IMR-90 (cell line): Measurements from ENCODE around the gene COL18A1. TPM values are rescaled to one million over a fixed set of nuclear protein-coding genes. Genes with fewer than 3 reads are reported as not detected.

ENCODE experiments used
- ATAC-seq: fragments of 200-7000 bp; cut with Tn5 transposase; 2 replicates; pipeline ENCODE4 v1.9.1; 2020; ENCODE audit warnings: low read depth, mild to moderate bottlenecking, moderate library complexity
- BruUV-seq: library from RNA; stranded (reverse); fragments of 400-500 nt; replicated peaks from 2 replicates; lab custom pipeline; 2021; lab: Mats Ljungman, UMichigan
- CTCF ChIA-PET: fragments of 300-600 bp; formaldehyde crosslinking; extraction: SDS; loops from one replicate; lab custom pipeline; 2021; ENCODE audit warnings: antibody characterized with exemption; lab: Yijun Ruan, JAX
- POLR2A ChIA-PET: fragments of 300-600 bp; sonication (Branson Sonifier 250); formaldehyde crosslinking; loops from one replicate; lab custom pipeline; 2022; ENCODE audit warnings: antibody characterized with exemption; ENCODE audit not compliant: unreplicated experiment; lab: Charles Lee
- DNase-seq: peaks from one replicate; pipeline ENCODE4 v3.0.0; 2013
- H2AFZ ChIP-seq: replicated peaks from 2 replicates; pipeline ENCODE3; 2013; ENCODE audit warnings: low read length, mild to moderate bottlenecking; ENCODE audit not compliant: poor library complexity
- H2AK5ac ChIP-seq: 2 replicates; pipeline ENCODE4 v1.6.1; 2013; ENCODE audit warnings: low read depth, low read length, inconsistent platforms
- H2AK9ac ChIP-seq: replicated peaks from 2 replicates; pipeline ENCODE3; 2013; ENCODE audit warnings: mild to moderate bottlenecking, low read depth, low read length, moderate library complexity; ENCODE audit not compliant: poor library complexity
- H2BK120ac ChIP-seq: 2 replicates; pipeline ENCODE4 v1.6.1; 2013; ENCODE audit warnings: low read depth, low read length, inconsistent platforms
- H2BK15ac ChIP-seq: 3 replicates; pipeline ENCODE4 v1.6.1; 2013; ENCODE audit warnings: low read depth, low read length, inconsistent platforms
- H2BK20ac ChIP-seq: 2 replicates; pipeline ENCODE4 v1.6.1; 2013; ENCODE audit warnings: low read depth, mild to moderate bottlenecking, inconsistent platforms, low read length, moderate library complexity
- H2BK5ac ChIP-seq: 2 replicates; pipeline ENCODE4 v1.6.1; 2013; ENCODE audit warnings: mild to moderate bottlenecking, low read depth, low read length, inconsistent platforms; ENCODE audit not compliant: poor library complexity, severe bottlenecking
- H3K14ac ChIP-seq: replicated peaks from 2 replicates; pipeline ENCODE4 v1.6.1; 2013; ENCODE audit warnings: low read depth, low read length, inconsistent platforms
- H3K18ac ChIP-seq: 2 replicates; pipeline ENCODE4 v1.6.1; 2013; ENCODE audit warnings: low read depth, low read length, control low read depth
- H3K23ac ChIP-seq: 2 replicates; pipeline ENCODE4 v1.6.1; 2013; ENCODE audit warnings: low read depth, low read length, inconsistent platforms
- H3K27ac ChIP-seq: 2 replicates; pipeline ENCODE4 v1.5.1; 2013; ENCODE audit warnings: mild to moderate bottlenecking, control low read depth, low read length; ENCODE audit not compliant: insufficient read depth
- H3K27me3 ChIP-seq: 2 replicates; pipeline ENCODE4 v1.6.1; 2013; ENCODE audit warnings: low read length; ENCODE audit not compliant: control insufficient read depth, insufficient read depth
- H3K36me3 ChIP-seq: 2 replicates; pipeline ENCODE4 v1.6.1; 2013; ENCODE audit warnings: low read length, mixed read lengths; ENCODE audit not compliant: control insufficient read depth, insufficient read depth
- H3K4ac ChIP-seq: 2 replicates; pipeline ENCODE4 v1.6.1; 2013; ENCODE audit warnings: low read depth, low read length, inconsistent platforms
- H3K4me1 ChIP-seq: 2 replicates; pipeline ENCODE4 v1.6.1; 2013; ENCODE audit warnings: low read length, mixed read lengths; ENCODE audit not compliant: control insufficient read depth, insufficient read depth
- H3K4me2 ChIP-seq: 2 replicates; pipeline ENCODE4 v1.6.1; 2013; ENCODE audit warnings: low read depth, mild to moderate bottlenecking, control low read depth, low read length, moderate library complexity
- H3K4me3 ChIP-seq: 2 replicates; pipeline ENCODE4 v1.5.1; 2013; ENCODE audit warnings: low read depth, mild to moderate bottlenecking, control low read depth, low read length, moderate library complexity; ENCODE audit not compliant: insufficient read depth
- H3K56ac ChIP-seq: 2 replicates; pipeline ENCODE4 v1.6.1; 2013; ENCODE audit warnings: low read length, inconsistent platforms; ENCODE audit not compliant: insufficient read depth; ENCODE audit errors: extremely low read depth
- H3K79me1 ChIP-seq, 2 experiments: 2 replicates each; pipeline ENCODE4 v1.6.1; 2013; ENCODE audit warnings: low read length in 2 of 2, inconsistent platforms in 1 of 2, low read depth in 1 of 2
- H3K9ac ChIP-seq: 2 replicates; pipeline ENCODE4 v1.6.1; 2013; ENCODE audit warnings: low read depth, low read length, control low read depth
- H3K9me1 ChIP-seq: 2 replicates; pipeline ENCODE4 v1.6.1; 2013; ENCODE audit warnings: low read length, inconsistent platforms; ENCODE audit not compliant: insufficient read depth
- H3K9me3 ChIP-seq: 2 replicates; pipeline ENCODE4 v1.6.1; 2013; ENCODE audit warnings: low read length; ENCODE audit not compliant: control insufficient read depth, insufficient read depth
- H4K20me1 ChIP-seq: 2 replicates; pipeline ENCODE4 v1.6.1; 2013; ENCODE audit warnings: low read length, inconsistent platforms; ENCODE audit not compliant: insufficient read depth
- H4K5ac ChIP-seq: 2 replicates; pipeline ENCODE4 v1.6.1; 2013; ENCODE audit warnings: mild to moderate bottlenecking, low read depth, low read length, control low read depth
- H4K8ac ChIP-seq, 2 experiments: 2 replicates each; pipeline ENCODE4 v1.6.1; 2013; ENCODE audit warnings: low read depth in 2 of 2, low read length in 2 of 2, control low read depth in 1 of 2, inconsistent platforms in 1 of 2
- H4K91ac ChIP-seq: 2 replicates; pipeline ENCODE4 v1.6.1; 2013; ENCODE audit warnings: low read depth, low read length, inconsistent platforms; ENCODE audit not compliant: insufficient read depth
- BHLHE40 ChIP-seq: fragments of 150-350 bp; IDR thresholded peaks from 2 replicates; pipeline ENCODE4 v1.6.1; 2016; ENCODE audit warnings: mild to moderate bottlenecking, low read depth, low read length
- CEBPB ChIP-seq: IDR thresholded peaks from 2 replicates; pipeline ENCODE4 v1.6.1; 2012; ENCODE audit warnings: low read depth, low read length, improper control_type of control experiment
- CHD1 ChIP-seq: IDR thresholded peaks from 2 replicates; pipeline ENCODE4 v1.6.1; 2012; ENCODE audit warnings: low read depth, low read length, improper control_type of control experiment
- FOS ChIP-seq: fragments of 150-350 bp; IDR thresholded peaks from 2 replicates; pipeline ENCODE4 v1.6.1; 2016; ENCODE audit warnings: low read depth, low read length
- MAFK ChIP-seq: IDR thresholded peaks from 2 replicates; pipeline ENCODE4 v1.6.1; 2012; ENCODE audit warnings: low read depth, low read length, improper control_type of control experiment
- MXI1 ChIP-seq: IDR thresholded peaks from 2 replicates; pipeline ENCODE4 v1.6.1; 2012; ENCODE audit warnings: low read depth, mild to moderate bottlenecking, low read length, moderate library complexity, borderline replicate concordance
- RAD21 ChIP-seq: IDR thresholded peaks from 2 replicates; pipeline ENCODE4 v1.6.1; 2012; ENCODE audit warnings: low read length, improper control_type of control experiment
- RCOR1 ChIP-seq: IDR thresholded peaks from 2 replicates; pipeline ENCODE4 v1.6.1; 2012; ENCODE audit warnings: mild to moderate bottlenecking, low read length, improper control_type of control experiment; ENCODE audit not compliant: insufficient replicate concordance
- WGBS, 2 experiments: methylation state at CpG; one replicate each; pipeline versions ENCODE4 v1.1.5 to v1.1.7; 2013; ENCODE audit warnings: missing lambda C conversion rate in 2 of 2; ENCODE audit not compliant: insufficient read length in 1 of 2; ENCODE audit errors: extremely low coverage in 2 of 2; 5-methylcytosine and 5-hydroxymethylcytosine counted together
- dilution Hi-C: fragments of 300-500 bp; cut with HindIII; formaldehyde crosslinking; loops from one replicate; pipeline ENCODE4 v1.14.3; 2018; ENCODE audit warnings: low sequenced_read_pairs; ENCODE audit not compliant: unreplicated experiment
- in situ Hi-C: fragments of 300-500 bp; cut with MboI; formaldehyde crosslinking; loops from 3 replicates; pipeline ENCODE4 v1.14.3; 2019; ENCODE audit warnings: low sequenced_read_pairs, inconsistent platforms, mixed read lengths
- intact Hi-C: fragments of 100-400 bp; cut with micrococcal nuclease; formaldehyde crosslinking; loops from 2 replicates; pipeline ENCODE4 v1.10.0; 2022
- polyA plus RNA-seq, 3 experiments: library from polyadenylated mRNA; depleted of rRNA; stranded (reverse); fragments of >200 nt; gene quantifications; 2 replicates each; pipeline ENCODE4 v1.2.3, GENCODE V29; 2012; ENCODE audit warnings: low replicate concordance in 1 of 3
- total RNA-seq: library from RNA; depleted of rRNA; stranded (reverse); fragments of >200 nt; gene quantifications from 2 replicates; pipeline ENCODE4 v1.2.3, GENCODE V29; 2012
- TF ChIP-seq, protein P1 (sequence below): fragments of 150-350 bp; IDR thresholded peaks from 2 replicates; pipeline ENCODE4 v1.6.1; 2016; ENCODE audit warnings: low read depth, mild to moderate bottlenecking, low read length, moderate library complexity, borderline replicate concordance
- TF ChIP-seq, protein P2 (sequence below): fragments of 150-350 bp; IDR thresholded peaks from 2 replicates; pipeline ENCODE4 v1.6.1; 2017; ENCODE audit warnings: mild to moderate bottlenecking, antibody characterized with exemption, low read length, low read depth

COL18A1 gene
- total and polyA plus RNA-seq, 2 of the 4 experiments (the other 2 are of a cell fraction) = 4.3 to 46.7 TPM

DNA sequence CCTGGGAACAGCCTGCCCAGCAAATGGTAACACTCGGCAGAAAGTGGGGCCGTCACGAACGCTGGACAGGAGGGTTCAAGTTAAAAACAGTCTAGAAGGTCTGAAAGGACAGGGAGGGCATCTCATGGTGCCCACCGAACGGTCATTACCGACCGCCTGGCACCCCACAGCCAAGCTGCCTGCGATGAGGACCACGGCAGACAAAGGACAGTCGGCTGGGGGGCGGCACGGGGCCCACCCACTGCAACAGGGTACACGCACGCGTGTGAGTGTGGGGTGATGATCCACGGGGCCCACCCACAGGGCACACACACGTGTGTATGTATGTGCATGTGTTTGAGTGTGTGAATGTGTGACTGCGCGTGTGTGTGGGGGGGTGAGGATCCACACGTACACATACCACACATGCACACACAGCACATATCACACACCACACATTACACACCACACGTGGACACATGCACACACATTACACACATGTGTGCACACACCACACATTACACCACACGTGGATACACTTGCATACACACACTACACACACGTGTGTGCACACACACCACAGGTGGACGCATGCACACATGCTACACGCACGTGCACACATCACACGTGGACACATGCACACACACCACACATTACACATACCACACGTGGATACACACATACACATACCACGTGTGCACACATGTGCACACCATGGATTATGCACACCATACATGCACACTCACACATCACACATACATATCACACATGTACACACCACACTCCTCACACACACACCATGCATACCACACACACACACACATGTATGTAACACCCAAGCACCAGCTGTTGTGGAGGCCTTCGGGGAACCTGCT lies 74.1 kb downstream of the COL18A1 start (continued):
- TF ChIP-seq FOS (no peak), MAFK (no peak)

DNA sequence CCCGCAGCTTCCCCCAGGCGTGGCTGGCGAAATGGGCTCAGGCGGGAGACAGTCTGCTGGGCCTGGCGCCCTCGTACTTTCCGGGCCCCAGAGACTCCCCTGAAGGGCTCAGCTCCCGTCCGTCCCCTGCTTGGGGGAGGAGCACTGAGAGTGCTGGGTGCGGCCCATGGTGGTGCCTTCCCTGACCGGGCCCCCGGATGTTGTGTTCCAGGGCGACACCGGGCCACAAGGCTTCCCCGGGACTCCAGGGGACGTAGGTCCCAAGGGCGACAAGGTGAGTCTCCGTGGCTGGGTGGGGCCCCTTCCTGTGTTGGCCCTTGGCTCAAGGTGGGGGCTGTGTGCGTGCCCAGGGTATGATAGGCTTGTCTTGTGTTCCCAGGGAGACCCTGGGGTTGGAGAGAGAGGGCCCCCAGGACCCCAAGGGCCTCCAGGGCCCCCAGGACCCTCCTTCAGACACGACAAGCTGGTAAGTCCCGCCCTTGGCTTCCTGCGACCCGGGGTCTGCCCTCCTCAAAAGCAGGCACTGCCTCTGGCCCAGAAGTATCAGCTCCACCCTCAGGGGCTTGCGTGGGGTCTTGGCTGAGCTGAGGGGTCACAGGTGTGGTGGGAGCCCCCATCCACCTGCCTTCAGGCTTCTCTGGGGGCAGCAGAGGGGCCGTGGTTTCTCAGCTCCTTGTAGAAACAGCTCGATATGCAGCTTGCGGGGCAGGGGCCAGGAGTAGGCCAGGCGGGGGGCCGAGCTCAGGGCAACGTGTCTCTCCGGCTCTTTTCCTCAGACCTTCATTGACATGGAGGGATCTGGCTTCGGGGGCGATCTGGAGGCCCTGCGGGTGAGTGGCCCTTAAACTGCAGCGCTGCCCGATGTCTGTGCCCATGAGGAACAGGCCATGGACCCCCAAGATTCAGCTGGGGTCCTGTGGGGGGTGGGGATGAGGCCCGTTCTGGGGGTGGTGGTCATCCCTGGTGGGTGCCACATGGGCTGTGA lies 75.0 kb downstream of the COL18A1 start:
- no peak overlapping the region for H3K14ac ChIP-seq
- ChIA-PET CTCF (no interaction called here), POLR2A (no interaction called here)
- H2BK5ac ChIP-seq = no peak overlapping the region
- H3K56ac ChIP-seq = no peak overlapping the region
- DNase-seq (no peak), ATAC-seq (no peak)
- H3K9me3 ChIP-seq = no peaks in the 10 kb centered on the region
- H3K79me1 ChIP-seq = peaks cover 4 to 28% of the 10 kb centered on the region in 2 experiments; a peak in 2 of 4 replicates
- no peak overlapping the region for H2BK120ac ChIP-seq
- H2AFZ ChIP-seq = no peak overlapping the region
- no peak overlapping the region for H4K8ac ChIP-seq
- H2BK15ac ChIP-seq = no peak overlapping the region
- dilution Hi-C loops = no loop called here
- no peak overlapping the region for H4K5ac ChIP-seq
- no peak overlapping the region for H2AK5ac ChIP-seq
- no peak overlapping the region for H3K4me3 ChIP-seq
- H3K27ac ChIP-seq = no peak overlapping the region
- H3K9ac ChIP-seq = no peak overlapping the region
- H3K9me1 ChIP-seq = peaks cover 16% of the 10 kb centered on the region
- no peak overlapping the region for H2BK20ac ChIP-seq
- H2AK9ac ChIP-seq = peak overlapping the region; percentile 50
- no peaks in the 10 kb centered on the region for H3K27me3 ChIP-seq
- no peak overlapping the region for H3K18ac ChIP-seq
- no TSS peak for BruUV-seq
- no peak overlapping the region for H4K91ac ChIP-seq
- no peak overlapping the region for H3K4ac ChIP-seq
- H3K4me1 ChIP-seq = peaks cover 2% of the 10 kb centered on the region; the same call in 1 of the 2 replicates
- in situ Hi-C loops = no loop called here
- peaks cover 10% of the 10 kb centered on the region for H4K20me1 ChIP-seq
- peaks cover 86% of the 10 kb centered on the region for H3K36me3 ChIP-seq
- WGBS, 2 experiments = 94% methylated on average over 17 of the region's 37 CpGs; no CpG with 5 or more reads in 1 of the 2 experiments
- H3K4me2 ChIP-seq = no peak overlapping the region
- H3K23ac ChIP-seq = no peak overlapping the region
- intact Hi-C loops = loop anchor here (5.0 kb wide), 2 partner anchors 342 to 442 kb away; no protein-coding TSS in a partner anchor
- no peak for TF ChIP-seq MXI1
- no peak for TF ChIP-seq BHLHE40
- TF ChIP-seq RAD21 = no peak
- no peak for TF ChIP-seq RCOR1
- TF ChIP-seq, protein P1, sequence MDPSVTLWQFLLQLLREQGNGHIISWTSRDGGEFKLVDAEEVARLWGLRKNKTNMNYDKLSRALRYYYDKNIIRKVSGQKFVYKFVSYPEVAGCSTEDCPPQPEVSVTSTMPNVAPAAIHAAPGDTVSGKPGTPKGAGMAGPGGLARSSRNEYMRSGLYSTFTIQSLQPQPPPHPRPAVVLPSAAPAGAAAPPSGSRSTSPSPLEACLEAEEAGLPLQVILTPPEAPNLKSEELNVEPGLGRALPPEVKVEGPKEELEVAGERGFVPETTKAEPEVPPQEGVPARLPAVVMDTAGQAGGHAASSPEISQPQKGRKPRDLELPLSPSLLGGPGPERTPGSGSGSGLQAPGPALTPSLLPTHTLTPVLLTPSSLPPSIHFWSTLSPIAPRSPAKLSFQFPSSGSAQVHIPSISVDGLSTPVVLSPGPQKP = no peak
- TF ChIP-seq CEBPB = no peak
- TF ChIP-seq, protein P2, sequence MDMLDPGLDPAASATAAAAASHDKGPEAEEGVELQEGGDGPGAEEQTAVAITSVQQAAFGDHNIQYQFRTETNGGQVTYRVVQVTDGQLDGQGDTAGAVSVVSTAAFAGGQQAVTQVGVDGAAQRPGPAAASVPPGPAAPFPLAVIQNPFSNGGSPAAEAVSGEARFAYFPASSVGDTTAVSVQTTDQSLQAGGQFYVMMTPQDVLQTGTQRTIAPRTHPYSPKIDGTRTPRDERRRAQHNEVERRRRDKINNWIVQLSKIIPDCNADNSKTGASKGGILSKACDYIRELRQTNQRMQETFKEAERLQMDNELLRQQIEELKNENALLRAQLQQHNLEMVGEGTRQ = no peak
- TF ChIP-seq CHD1 = no peak
